ENCODE measurements around the gene NEO1. TPM values are rescaled to one million over a fixed set of nuclear protein-coding genes. Genes with fewer than 3 reads are reported as not detected.

NEO1 gene
- total and polyA plus RNA-seq, 2 of the 13 experiments (the other 11 are each of a cell fraction or from before 2014, with no cell fraction given) = 8.4 to 11.0 TPM

GRCh38 chr15:73264881-73265280 is 212.6 kb downstream of the NEO1 start:
- Histone ChIP-seq H3K9ac (ENCODE audit: insufficient read depth, low read depth, low read length) (no peak overlapping the region), H3K4me2 (ENCODE audit: low read depth, low read length) (no peak overlapping the region), H3K4me1 (ENCODE audit: insufficient read depth, low read length) (peaks cover 2% of the 10 kb centered on the region), H2AFZ (ENCODE audit: low read length) (no peak overlapping the region), H3K27me3 (ENCODE audit: control insufficient read depth in 1 of 2, insufficient read depth in 2 of 2, low read length in 2 of 2) (no peaks in the 10 kb centered on the region), H3K36me3 (replicated peaks in 1 of 2; ENCODE audit: control insufficient read depth in 1 of 2, insufficient read depth in 2 of 2, low read length in 2 of 2) (no peaks in the 10 kb centered on the region; a peak in 1 of 5 replicates), H4K20me1 (ENCODE audit: insufficient read depth, low read length) (no peaks in the 10 kb centered on the region), H3K79me2 (ENCODE audit: insufficient read depth, low read length) (no peaks in the 10 kb centered on the region), H3K27ac (ENCODE audit: extremely low read length, insufficient read depth, low read length) (no peak overlapping the region), H3K4me3 (replicated peaks in 1 of 3; ENCODE audit: insufficient read depth in 1 of 3, low read depth in 2 of 3, low read length in 3 of 3) (no peak overlapping the region), H3K9me3 (ENCODE audit: low read length) (no peaks in the 10 kb centered on the region)
- ATAC-seq = no peak
- DNase-seq (ENCODE audit: low spot score) = no peak
- no peak for FAIRE-seq
- BruUV-seq (replicated peaks) = no TSS peak
- CTCF ChIA-PET (ENCODE audit: low intra/inter-chr PET ratio, low total read pairs) = interaction anchor here (1.8 kb wide), 1 partner anchor 24 kb away, joined by 10 read pairs; no protein-coding TSS in a partner anchor
- in situ Hi-C loops (cut with HindIII; ENCODE audit: extremely low pct_ligation_motif_present, low pct_unique_long_range_greater_than_20kb) (no loop called here), intact Hi-C loops (cut with micrococcal nuclease; ENCODE audit: unreplicated experiment) (no loop called here)
- POLR2A ChIA-PET = no interaction called here
- WGBS (ENCODE audit: low lambda C conversion rate) = 90% methylated on average over 5 of the region's 5 CpGs
- no peak for TF ChIP-seq PRDM15 (CRISPR knock-in tag; IDR thresholded peaks at IDR 0.05)
- no peak for TF ChIP-seq RARG (CRISPR knock-in tag; IDR thresholded peaks at IDR 0.05; ENCODE audit: low read depth)
- TF ChIP-seq ZNF12 (CRISPR knock-in tag; IDR thresholded peaks at IDR 0.05) = no peak
- TF ChIP-seq CENPBD1 (CRISPR knock-in tag; IDR thresholded peaks at IDR 0.05; ENCODE audit: borderline replicate concordance, low read depth) = no peak
- no peak for TF ChIP-seq HINFP (CRISPR knock-in tag; IDR thresholded peaks at IDR 0.05; ENCODE audit: low read depth)
- TF ChIP-seq GATA4 (IDR thresholded peaks at IDR 0.05; ENCODE audit: borderline replicate concordance, low read depth) = no peak
- TF ChIP-seq ZNF235 (CRISPR knock-in tag; IDR thresholded peaks at IDR 0.05; ENCODE audit: borderline replicate concordance) = no peak
- no peak for TF ChIP-seq MXD1 (CRISPR knock-in tag; IDR thresholded peaks at IDR 0.05)
- no peak for TF ChIP-seq PRMT3 (CRISPR knock-in tag; IDR thresholded peaks at IDR 0.05; ENCODE audit: borderline replicate concordance, low read depth)
- no peak for TF ChIP-seq E2F1 (CRISPR knock-in tag; IDR thresholded peaks at IDR 0.05)
- no peak for TF ChIP-seq JARID2 (CRISPR knock-in tag; IDR thresholded peaks at IDR 0.05; ENCODE audit: insufficient replicate concordance)
- no peak for TF ChIP-seq ZNF530 (CRISPR knock-in tag; IDR thresholded peaks at IDR 0.05; ENCODE audit: low read depth)
- TF ChIP-seq ARHGAP35 (CRISPR knock-in tag; IDR thresholded peaks at IDR 0.05; ENCODE audit: borderline replicate concordance) = no peak
- no peak for TF ChIP-seq RBM22 (optimal IDR thresholded peaks at IDR 0.05; ENCODE audit: low read length)
- TF ChIP-seq GPN1 (CRISPR knock-in tag; IDR thresholded peaks at IDR 0.05; ENCODE audit: borderline replicate concordance) = no peak
- TF ChIP-seq RAD51 (IDR thresholded peaks at IDR 0.05; ENCODE audit: borderline replicate concordance) = no peak
